ENCODE data around the gene PRMT1. TPM values are rescaled to one million over a fixed set of nuclear protein-coding genes. Genes with fewer than 3 reads are reported as not detected.

PRMT1 gene
- total and polyA plus RNA-seq, 2 of the 13 experiments (the other 11 are each of a cell fraction or from before 2014, with no cell fraction given): 324 to 374 TPM

- TF ChIP-seq TFDP2 (CRISPR knock-in tag; IDR thresholded peaks at IDR 0.05) (peak; percentile 45; the same call in 1 of the 2 replicates), ZSCAN30 (CRISPR knock-in tag; IDR thresholded peaks at IDR 0.05) (0 out of 2 replicates have a peak, but pooled peaks have one; percentile 12), ZNF414 (CRISPR knock-in tag; IDR thresholded peaks at IDR 0.05) (0 out of 2 replicates have a peak, but pooled peaks have one; percentile 50), ZNF737 (CRISPR knock-in tag; IDR thresholded peaks at IDR 0.05; ENCODE audit: borderline replicate concordance) (no peak), CBX5 (CRISPR knock-in tag; IDR thresholded peaks at IDR 0.05; ENCODE audit: borderline replicate concordance) (no peak), ZNF276 (CRISPR knock-in tag; IDR thresholded peaks at IDR 0.05; ENCODE audit: low read depth) (0 out of 2 replicates have a peak, but pooled peaks have one; percentile 47), MXI1 (IDR thresholded peaks at IDR 0.05; ENCODE audit: borderline replicate concordance, low read depth, low read length) (peak; percentile 86), MAZ (IDR thresholded peaks at IDR 0.05; ENCODE audit: borderline replicate concordance, low read depth, low read length) (0 out of 2 replicates have a peak, but pooled peaks have one; percentile 19), MAZ (CRISPR knock-in tag; IDR thresholded peaks at IDR 0.05; ENCODE audit: low read depth) (peak; percentile 76), ZNF543 (CRISPR knock-in tag; IDR thresholded peaks at IDR 0.05) (0 out of 2 replicates have a peak, but pooled peaks have one; percentile 61), ARHGAP35 (CRISPR knock-in tag; IDR thresholded peaks at IDR 0.05; ENCODE audit: borderline replicate concordance) (no peak), AGO2 (optimal IDR thresholded peaks at IDR 0.05; ENCODE audit: low read depth, low read length) (peak; percentile 82), NR2F2 (IDR thresholded peaks at IDR 0.05; ENCODE audit: borderline replicate concordance, low read depth) (peak; percentile 9; the same call in 1 of the 2 replicates), ZNF256 (CRISPR knock-in tag; conservative IDR thresholded peaks at IDR 0.05) (no peak), ZNF160 (CRISPR knock-in tag; IDR thresholded peaks at IDR 0.05) (peak; percentile 15; the same call in 1 of the 2 replicates), ELF1 (CRISPR knock-in tag; IDR thresholded peaks at IDR 0.05) (peak; percentile 36; the same call in 1 of the 2 replicates), HNF4A (CRISPR knock-in tag; IDR thresholded peaks at IDR 0.05) (no peak), ZNF296 (CRISPR knock-in tag; conservative IDR thresholded peaks at IDR 0.05) (0 out of 2 replicates have a peak, but pooled peaks have one; percentile 29), ARID5B (CRISPR knock-in tag; IDR thresholded peaks at IDR 0.05) (peak; percentile 50; the same call in 1 of the 2 replicates), ZBTB26 (CRISPR knock-in tag; IDR thresholded peaks at IDR 0.05; ENCODE audit: borderline replicate concordance) (peak; percentile 85; the same call in 1 of the 2 replicates)
These were observed at the start of gene PRMT1 (continued) for GRCh38 chr19:49677231-49677900.

All from HepG2 (cell line).